K562 (cell line): ENCODE results near the gene CDH12. TPM values are rescaled to one million over a fixed set of nuclear protein-coding genes. Genes with fewer than 3 reads are reported as not detected.
"Not testable (repeated sequence)": the region's sequence is repeated elsewhere in the genome, so short reads cannot be mapped to it uniquely, and the experiment has no call there.

Source experiments
- ATAC-seq: fragments of 200-7000 bp; cut with Tn5 transposase; 3 replicates; pipeline ENCODE4 v1.9.1; 2020; ENCODE audit warnings: moderate library complexity
- BruUV-seq: library from RNA; stranded (reverse); fragments of 400-500 nt; replicated peaks from 2 replicates; lab custom pipeline; 2021; lab: Mats Ljungman, UMichigan
- CTCF ChIA-PET: fragments of 300-600 bp; formaldehyde crosslinking; extraction: SDS; loops from one replicate; lab custom pipeline; 2021; ENCODE audit warnings: low intra/inter-chr PET ratio; lab: Yijun Ruan, JAX
- POLR2A ChIA-PET: fragments of 300-600, 350-650 bp; sonication (Branson Sonifier 250); formaldehyde crosslinking; extraction: SDS; loops from one replicate; lab custom pipeline; 2021; ENCODE audit warnings: antibody characterized with exemption, inconsistent platforms; lab: Yijun Ruan, JAX
- DNase-seq, 4 experiments: peaks; one replicate each; pipeline versions ENCODE4 v3.0.0 to v3.0.0-alpha.2; 2011 to 2018; ENCODE audit warnings: low spot score in 3 of 4, mixed read lengths in 3 of 4; ENCODE audit errors: extremely low read depth in 1 of 4
- FAIRE-seq: peaks from 2 replicates; lab custom pipeline; 2011; peaks lifted over from hg19 to GRCh38; lab: Jason Lieb, UNC
- H2AFZ ChIP-seq: 2 replicates; pipeline ENCODE4 v1.6.0; 2011; ENCODE audit warnings: low read depth, low read length, control low read depth, inconsistent platforms
- H3K27ac ChIP-seq: fragments of 200-600 bp; 3 replicates; pipeline ENCODE4 v1.8.0; 2011; ENCODE audit warnings: low read depth, mild to moderate bottlenecking, control low read depth, inconsistent platforms, low read length, moderate library complexity, mixed read lengths; ENCODE audit errors: extremely low read depth
- H3K27me3 ChIP-seq, 2 experiments: fragments of 300-600 bp in 1 of 2; 2 replicates in 1 of 2; 3 replicates in 1 of 2; pipeline versions ENCODE4 v1.6.0 to v1.8.0; 2011; ENCODE audit warnings: inconsistent platforms in 2 of 2, low read length in 2 of 2, mild to moderate bottlenecking in 1 of 2, mixed read lengths in 1 of 2, moderate library complexity in 1 of 2; ENCODE audit not compliant: control insufficient read depth in 2 of 2, insufficient read depth in 2 of 2
- H3K36me3 ChIP-seq: fragments of 300-600 bp; 3 replicates; pipeline ENCODE4 v1.8.0; 2011; ENCODE audit warnings: mild to moderate bottlenecking, low read length, inconsistent platforms; ENCODE audit not compliant: control insufficient read depth, insufficient read depth
- H3K4me1 ChIP-seq, 2 experiments: fragments of 200-600 bp in 1 of 2; replicated peaks in 1 of 2; 2 replicates in 1 of 2; 3 replicates in 1 of 2; pipeline versions ENCODE4 v1.5.1 to v1.8.0; 2011; ENCODE audit warnings: inconsistent platforms in 2 of 2, low read length in 2 of 2, mild to moderate bottlenecking in 1 of 2, mixed read lengths in 1 of 2, moderate library complexity in 1 of 2; ENCODE audit not compliant: control insufficient read depth in 2 of 2, insufficient read depth in 2 of 2
- H3K4me2 ChIP-seq: 2 replicates; pipeline ENCODE4 v1.6.1; 2011; ENCODE audit warnings: low read length, control low read depth, inconsistent platforms, mixed read lengths; ENCODE audit not compliant: insufficient read depth
- H3K4me3 ChIP-seq: fragments of 200-600 bp; sonication (generic), shearing (Covaris generic); 2 replicates; pipeline ENCODE4 v1.5.1; 2016; ENCODE audit warnings: control low read depth, inconsistent platforms
- H3K79me2 ChIP-seq: fragments of 200-600 bp; 3 replicates; pipeline ENCODE4 v1.8.0; 2011; ENCODE audit warnings: low read length, inconsistent platforms; ENCODE audit not compliant: control insufficient read depth, insufficient read depth
- H3K9ac ChIP-seq, 2 experiments: 2 replicates each; pipeline versions ENCODE4 v1.6.0 to v1.6.1; 2011; ENCODE audit warnings: low read depth in 2 of 2, low read length in 2 of 2, control low read depth in 1 of 2, inconsistent platforms in 1 of 2, mild to moderate bottlenecking in 1 of 2, mixed read lengths in 1 of 2; ENCODE audit not compliant: insufficient read depth in 1 of 2
- H3K9me1 ChIP-seq: one replicate; pipeline ENCODE4 v1.6.0; 2011; ENCODE audit warnings: inconsistent platforms, mild to moderate bottlenecking, low read length, moderate library complexity; ENCODE audit not compliant: control insufficient read depth, insufficient read depth
- H3K9me3 ChIP-seq: replicated peaks from 2 replicates; pipeline ENCODE4 v1.5.1; 2011; ENCODE audit warnings: low read depth, low read length, inconsistent platforms; ENCODE audit not compliant: control insufficient read depth, insufficient read depth
- H4K20me1 ChIP-seq: replicated peaks from 2 replicates; pipeline ENCODE4 v1.6.1; 2011; ENCODE audit warnings: low read length, inconsistent platforms, mixed read lengths; ENCODE audit not compliant: control insufficient read depth, insufficient read depth
- WGBS: fragments of 100-300 bp; shearing (Covaris generic); methylation state at CpG from one replicate; pipeline ENCODE4 v1.1.6; 2016; ENCODE audit warnings: low coverage, mixed read lengths; ENCODE audit not compliant: insufficient coverage; ENCODE audit errors: missing lambda C conversion rate; 5-methylcytosine and 5-hydroxymethylcytosine counted together
- in situ Hi-C: fragments of 300-500 bp; cut with MboI; formaldehyde crosslinking; loops from 4 replicates; pipeline ENCODE4 v1.15.0; 2018; ENCODE audit warnings: inconsistent platforms, mixed read lengths
- intact Hi-C: fragments of 100-400 bp; cut with micrococcal nuclease; formaldehyde crosslinking; loops from 2 replicates; pipeline ENCODE4 v1.14.2; 2022
- polyA plus RNA-seq, 8 experiments: library from polyadenylated mRNA; depleted of rRNA in 4 of 8; stranded (reverse) in 5 of 8; unstranded in 3 of 8; fragments of >200 nt; fragmentation: Nextera tagmentation in 2 of 8; fragmentation: Illumina TruSeq in 1 of 8; extraction: Ambion mirVana in 2 of 8; extraction: Trizol in 1 of 8; gene quantifications; 2 replicates each; pipeline versions ENCODE4 v1.2.1 to v1.2.3, GENCODE V29; 2011 to 2014; ENCODE audit warnings: inconsistent platforms in 1 of 8, missing spikeins in 1 of 8
- total RNA-seq, 7 experiments: library from RNA; depleted of rRNA in 6 of 7; stranded (reverse); fragments of >200 nt in 6 of 7; fragmentation: Illumina TruSeq in 2 of 7; extraction: Trizol in 2 of 7; gene quantifications; 2 replicates each; pipeline versions ENCODE4 v1.2.1 to v1.2.3, GENCODE V29; 2011 to 2021; ENCODE audit warnings: low replicate concordance in 1 of 7

CDH12 gene
- total and polyA plus RNA-seq, 9 of the 15 experiments (the other 6 are each of a cell fraction or from before 2014, with no cell fraction given): 0.03 to 1.7 (median 0.37) TPM

DNA sequence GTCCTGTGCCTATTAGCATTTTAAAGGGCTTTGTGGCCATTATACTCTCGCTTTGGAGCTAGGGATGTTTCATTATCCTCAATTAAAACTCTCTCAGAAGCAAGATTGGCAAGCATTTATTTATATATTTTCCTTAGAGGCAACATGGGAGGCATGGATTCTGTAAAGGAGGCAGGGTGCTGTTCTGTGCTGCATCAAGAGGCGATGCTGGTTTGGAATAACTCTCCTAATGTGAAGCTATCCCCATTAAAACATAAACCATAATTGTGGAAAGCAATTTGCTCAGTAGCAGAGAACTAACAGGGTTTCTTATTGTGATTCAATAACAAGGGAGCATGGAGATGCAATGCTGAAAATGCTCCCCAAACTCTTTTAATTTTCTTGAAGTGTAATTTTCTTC lies 664.5 kb downstream of the CDH12 start:
- H3K9me1 ChIP-seq, ATAC-seq, POLR2A ChIA-PET, DNase-seq, H3K27ac ChIP-seq, H3K36me3 ChIP-seq, H3K9ac ChIP-seq, CTCF ChIA-PET, intact Hi-C loops, H4K20me1 ChIP-seq, H3K4me1 ChIP-seq, H3K9me3 ChIP-seq, FAIRE-seq, BruUV-seq, H3K4me2 ChIP-seq, H2AFZ ChIP-seq, in situ Hi-C loops, H3K4me3 ChIP-seq, H3K79me2 ChIP-seq, H3K27me3 ChIP-seq: not testable (repeated sequence)
- WGBS: 0% methylated on average over 2 of the region's 2 CpGs

DNA sequence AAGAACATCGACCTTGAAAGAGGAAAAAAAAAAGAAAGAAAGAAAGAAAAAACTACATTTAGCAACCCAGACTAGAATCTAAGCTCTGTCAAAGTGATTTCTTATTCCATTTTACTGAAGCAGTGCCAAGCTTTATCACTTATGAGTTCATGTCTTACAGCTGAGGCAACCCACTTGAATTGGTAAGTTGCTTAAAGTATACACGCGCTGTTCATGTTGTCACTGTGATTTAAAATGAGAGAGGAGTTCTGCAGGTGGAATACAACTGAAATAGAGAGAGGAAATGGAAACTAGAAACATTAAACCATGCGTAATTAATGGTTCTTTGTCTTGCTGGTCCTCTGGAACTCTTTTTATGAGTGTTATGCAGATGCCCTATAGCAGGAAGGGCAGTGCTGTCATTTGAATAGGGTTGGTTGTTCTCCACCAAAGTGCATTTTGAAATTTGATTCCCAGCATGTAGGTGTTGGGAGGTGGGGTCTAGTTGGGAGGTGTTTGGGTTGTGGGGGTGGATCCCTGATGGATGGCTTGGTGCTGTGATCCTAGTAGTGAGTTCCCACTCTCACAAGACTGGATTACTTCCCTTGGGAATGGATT lies 665.4 kb downstream of the CDH12 start:
- H3K4me3 ChIP-seq, DNase-seq, H3K27me3 ChIP-seq, H3K9ac ChIP-seq, H3K4me2 ChIP-seq, intact Hi-C loops, H3K79me2 ChIP-seq, in situ Hi-C loops, H3K27ac ChIP-seq, ATAC-seq, H4K20me1 ChIP-seq, FAIRE-seq, H2AFZ ChIP-seq, H3K9me3 ChIP-seq, H3K9me1 ChIP-seq, H3K4me1 ChIP-seq, CTCF ChIA-PET, H3K36me3 ChIP-seq, POLR2A ChIA-PET, BruUV-seq: not testable (repeated sequence)
- 0% methylated on average over 4 of the region's 4 CpGs for WGBS

DNA sequence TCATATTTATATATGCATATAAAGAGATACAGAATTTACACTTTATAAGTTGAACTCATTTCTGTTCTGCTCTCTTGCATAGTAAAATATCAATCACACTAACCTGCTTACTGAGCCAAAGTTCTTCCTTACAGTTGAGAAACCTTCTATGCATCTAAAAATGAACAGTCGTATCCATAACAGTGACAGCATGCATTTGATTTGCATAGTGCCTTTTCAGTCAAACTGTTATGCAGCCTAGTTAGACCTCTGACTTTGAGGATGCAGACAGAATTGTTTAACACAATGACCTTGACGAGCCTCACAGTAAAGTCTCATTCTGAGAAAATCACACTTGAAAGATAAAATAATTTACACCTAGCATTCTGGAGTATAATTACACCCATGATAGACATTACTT lies 683.9 kb downstream of the CDH12 start:
- H4K20me1 ChIP-seq, FAIRE-seq, BruUV-seq, H3K27me3 ChIP-seq, H3K9ac ChIP-seq, POLR2A ChIA-PET, H3K4me2 ChIP-seq, H3K9me3 ChIP-seq, in situ Hi-C loops, DNase-seq, H3K36me3 ChIP-seq, H3K79me2 ChIP-seq, H3K4me1 ChIP-seq, H3K4me3 ChIP-seq, H3K27ac ChIP-seq, H3K9me1 ChIP-seq, ATAC-seq, CTCF ChIA-PET, H2AFZ ChIP-seq, intact Hi-C loops: not testable (repeated sequence)
- no CpG with 5 or more reads among the region's 2 CpGs for WGBS

DNA sequence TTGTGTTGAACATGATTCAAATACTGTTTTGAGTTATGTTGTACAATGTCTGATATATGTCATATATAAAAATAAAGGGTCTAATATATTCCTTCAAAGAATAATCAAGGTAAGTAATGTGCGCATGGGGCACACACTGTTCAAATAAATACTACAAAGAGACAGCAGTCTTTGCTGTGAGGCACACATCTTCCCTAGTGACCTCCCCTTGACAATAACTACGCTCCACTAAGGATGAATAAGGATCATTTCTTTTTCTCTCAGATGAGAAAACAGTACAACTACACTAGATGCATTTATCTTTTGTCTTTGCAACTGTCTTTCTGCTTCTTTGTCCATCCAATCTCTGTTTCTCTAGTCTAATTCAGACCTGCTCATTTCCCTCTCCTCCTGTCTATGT lies 684.4 kb downstream of the CDH12 start:
- DNase-seq, H3K79me2 ChIP-seq, H3K36me3 ChIP-seq, CTCF ChIA-PET, in situ Hi-C loops, POLR2A ChIA-PET, H2AFZ ChIP-seq, H3K4me2 ChIP-seq, H3K27me3 ChIP-seq, intact Hi-C loops, H3K27ac ChIP-seq, H3K9me3 ChIP-seq, H3K9me1 ChIP-seq, H3K4me3 ChIP-seq, H3K4me1 ChIP-seq, H3K9ac ChIP-seq, H4K20me1 ChIP-seq, FAIRE-seq, ATAC-seq, BruUV-seq: not testable (repeated sequence)
- WGBS: no CpG with 5 or more reads among the region's 2 CpGs
